Liver (tissue), 9 donors: ENCODE results near the gene NFYC. TPM values are rescaled to one million over a fixed set of nuclear protein-coding genes. Genes with fewer than 3 reads are reported as not detected.

ENCODE experiments used
- DNase-seq: peaks from one replicate; pipeline ENCODE4 v3.0.0-alpha.2; 2017; ENCODE audit warnings: low spot score
- H3K27ac ChIP-seq, 2 donors: one replicate each; pipeline ENCODE4 v1.7.0; 2013; ENCODE audit warnings: inconsistent platforms in 2 of 2, low read length in 2 of 2, control low read depth in 1 of 2, low read depth in 1 of 2, mild to moderate bottlenecking in 1 of 2
- H3K27me3 ChIP-seq, 4 donors: one replicate each; pipeline versions ENCODE4 v1.6.1 to v1.7.0; 2013; ENCODE audit warnings: low read length in 3 of 4, inconsistent platforms in 1 of 4, mild to moderate bottlenecking in 1 of 4, moderate library complexity in 1 of 4; ENCODE audit not compliant: control insufficient read depth in 4 of 4, insufficient read depth in 4 of 4
- H3K36me3 ChIP-seq, 4 donors: one replicate each; pipeline versions ENCODE4 v1.6.1 to v1.7.0; 2013; ENCODE audit warnings: low read length in 3 of 4, mild to moderate bottlenecking in 3 of 4, low read depth in 1 of 4, moderate library complexity in 1 of 4; ENCODE audit not compliant: control insufficient read depth in 4 of 4, insufficient read depth in 3 of 4
- H3K4me1 ChIP-seq, 4 donors: one replicate each; pipeline versions ENCODE4 v1.6.1 to v1.7.0; 2013; ENCODE audit warnings: low read length in 3 of 4, mild to moderate bottlenecking in 3 of 4, moderate library complexity in 1 of 4; ENCODE audit not compliant: control insufficient read depth in 4 of 4, insufficient read depth in 4 of 4
- H3K4me3 ChIP-seq, 3 donors: one replicate each; pipeline versions ENCODE4 v1.6.1 to v1.7.0; 2013; ENCODE audit warnings: low read length in 3 of 3, control low read depth in 1 of 3, low read depth in 1 of 3, mild to moderate bottlenecking in 1 of 3
- H3K9ac ChIP-seq, 2 donors: one replicate each; pipeline ENCODE4 v1.7.0; 2013; ENCODE audit warnings: low read length in 2 of 2, mild to moderate bottlenecking in 2 of 2, moderate library complexity in 2 of 2, control low read depth in 1 of 2, low read depth in 1 of 2
- H3K9me3 ChIP-seq, 4 donors: one replicate each; pipeline versions ENCODE4 v1.6.1 to v1.7.0; 2013; ENCODE audit warnings: low read length in 3 of 4; ENCODE audit not compliant: control insufficient read depth in 4 of 4
- EGR1 ChIP-seq, 2 donors: IDR thresholded peaks; 2 replicates each; pipeline ENCODE4 v1.6.1; 2016 to 2018; ENCODE audit warnings: antibody characterized with exemption in 2 of 2, low read depth in 2 of 2
- FOXA1 ChIP-seq: IDR thresholded peaks from 2 replicates; pipeline ENCODE4 v1.6.1; 2016; ENCODE audit warnings: antibody characterized with exemption
- FOXA2 ChIP-seq: IDR thresholded peaks from 2 replicates; pipeline ENCODE4 v1.6.1; 2016; ENCODE audit warnings: antibody characterized with exemption
- HNF4A ChIP-seq, 2 donors: conservative IDR thresholded peaks; 2 replicates each; pipeline ENCODE4 v1.6.1; 2016; ENCODE audit warnings: antibody characterized with exemption in 2 of 2, mild to moderate bottlenecking in 2 of 2
- NR2F2 ChIP-seq: IDR thresholded peaks from 2 replicates; pipeline ENCODE4 v1.6.1; 2016; ENCODE audit warnings: antibody characterized with exemption
- RAD21 ChIP-seq, 2 donors: IDR thresholded peaks; 2 replicates each; pipeline ENCODE4 v1.6.1; 2016; ENCODE audit warnings: antibody characterized with exemption in 2 of 2, mild to moderate bottlenecking in 2 of 2
- SP1 ChIP-seq: IDR thresholded peaks from 2 replicates; pipeline ENCODE4 v1.6.1; 2018; ENCODE audit warnings: antibody characterized with exemption, mild to moderate bottlenecking
- YY1 ChIP-seq: IDR thresholded peaks from 2 replicates; pipeline ENCODE4 v1.6.1; 2016; ENCODE audit warnings: antibody characterized with exemption, mild to moderate bottlenecking
- WGBS: extraction: QIAGEN DNeasy Blood & Tissue Kit; methylation state at CpG from one replicate; pipeline ENCODE4 v1.1.7; 2013; 5-methylcytosine and 5-hydroxymethylcytosine counted together
- polyA plus RNA-seq, 2 donors: library from polyadenylated mRNA; stranded (reverse) in 1 of 2; unstranded in 1 of 2; fragments of 200-250 nt in 1 of 2; fragments of >200 nt in 1 of 2; fragmentation: Nextera tagmentation in 1 of 2; extraction: Ambion mirVana in 1 of 2; gene quantifications; one replicate each; pipeline versions ENCODE4 v1.2.1 to v1.2.3, GENCODE V29; 2013 to 2015
- total RNA-seq, 2 donors: library from RNA; depleted of rRNA; stranded (reverse); fragments of >200 nt; gene quantifications; one replicate each; pipeline ENCODE4 v1.2.3, GENCODE V29; 2014
- TF ChIP-seq, protein P1 (sequence below): IDR thresholded peaks from 2 replicates; pipeline ENCODE4 v1.6.1; 2016; ENCODE audit warnings: antibody characterized with exemption
- TF ChIP-seq, protein P2 (sequence below): IDR thresholded peaks from 2 replicates; pipeline ENCODE4 v1.6.1; 2016; ENCODE audit warnings: antibody characterized with exemption
- TF ChIP-seq, protein P3 (sequence below): fragments of 150-350 bp; IDR thresholded peaks from 2 replicates; pipeline ENCODE4 v1.5.1; 2017; ENCODE audit warnings: improper control_type of control experiment, low read depth, low read length; ENCODE audit not compliant: missing input control
- TF ChIP-seq, protein P4 (sequence below): IDR thresholded peaks from 2 replicates; pipeline ENCODE4 v1.6.1; 2016; ENCODE audit warnings: antibody characterized with exemption
- donor health status: healthy.
- donor health status: healthy.
- donor health status: healthy.
- donor health status: healthy.
- donor health status: healthy.

NFYC gene
- total and polyA plus RNA-seq, 4 donors, result 18.3 to 28.1 (median 26.8) TPM

DNA sequence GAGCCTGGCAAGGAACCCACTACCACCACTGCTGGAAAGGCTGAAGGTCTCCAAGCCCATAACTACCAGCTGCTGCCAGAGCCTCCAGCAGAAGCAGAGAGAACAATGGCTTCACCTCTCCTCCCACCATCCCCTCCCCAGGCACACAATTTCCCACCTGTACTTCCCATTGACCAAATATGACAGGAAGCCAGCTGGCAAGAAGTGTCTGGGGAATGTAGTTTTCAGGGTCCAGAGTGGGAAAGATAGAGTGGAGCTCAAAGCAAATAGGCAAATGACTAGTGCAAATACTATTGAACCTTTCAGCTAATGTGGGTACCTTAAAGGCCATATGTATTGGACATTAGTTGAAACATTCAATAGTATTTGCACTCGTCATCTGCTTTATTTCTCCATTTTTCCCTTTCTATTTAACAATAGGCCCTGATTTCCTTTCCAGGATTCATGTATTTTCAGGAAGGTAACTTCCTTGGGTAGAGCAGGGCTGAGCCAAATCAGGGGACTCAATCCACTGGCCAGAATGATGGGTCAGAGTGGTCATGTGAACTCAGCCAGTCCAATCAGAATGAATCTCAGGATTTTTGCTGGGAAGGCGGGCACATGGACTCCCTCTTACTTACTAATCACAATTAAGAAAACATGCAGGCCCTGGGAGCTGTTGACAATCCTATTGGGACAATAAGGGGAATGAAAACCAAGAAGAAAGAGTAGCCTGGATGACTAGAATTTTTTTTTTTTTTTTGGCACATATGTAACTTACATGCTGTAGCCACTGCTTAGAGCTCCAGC is 12.1 kb upstream of the NFYC start:
- H3K27me3 ChIP-seq, result no peaks in the 10 kb centered on the region
- H3K27ac ChIP-seq, result no peak overlapping the region
- no peak overlapping the region for H3K9ac ChIP-seq
- no peaks in the 10 kb centered on the region for H3K4me1 ChIP-seq
- H3K36me3 ChIP-seq, result no peaks in the 10 kb centered on the region
- no peak for TF ChIP-seq RAD21 (IDR thresholded peaks at IDR 0.05)
- TF ChIP-seq SP1, result no peak
- no peak for TF ChIP-seq YY1
- no peak for TF ChIP-seq HNF4A (conservative IDR thresholded peaks at IDR 0.05)
- no peaks in the 10 kb centered on the region for H3K9me3 ChIP-seq
- H3K4me3 ChIP-seq, result no peak overlapping the region
- no peak for DNase-seq
- WGBS, result 97% methylated on average over 2 of the region's 2 CpGs

DNA sequence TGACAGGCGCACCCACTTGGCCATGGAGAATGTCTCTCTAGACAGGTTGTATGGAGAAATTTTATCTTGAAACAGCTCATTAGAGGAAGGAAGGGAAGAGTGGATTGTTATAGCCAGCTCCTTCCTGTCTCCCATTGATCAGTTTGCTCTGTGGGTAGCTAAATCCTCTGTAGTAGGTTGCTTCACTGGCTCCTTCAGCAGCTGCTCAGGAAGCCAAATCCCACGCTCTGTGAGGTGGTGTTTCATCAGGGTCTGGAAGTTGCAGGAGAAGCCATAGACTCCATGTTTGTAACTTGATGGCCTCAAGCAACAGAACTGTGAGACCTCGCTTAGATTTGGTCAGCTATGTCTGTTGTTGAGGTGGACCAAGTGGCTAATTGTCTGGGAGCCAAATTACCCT is 6.8 kb upstream of the NFYC start:
- Histone ChIP-seq H3K9ac (no peak overlapping the region), H3K4me3 (no peak overlapping the region), H3K27me3 (no peaks in the 10 kb centered on the region), H3K27ac (no peak overlapping the region), H3K36me3 (peaks cover 0 to 5% (median 0%) of the 10 kb centered on the region in 4 donors), H3K9me3 (no peaks in the 10 kb centered on the region), H3K4me1 (no peaks in the 10 kb centered on the region)
- no peak for DNase-seq
- 94% methylated on average over 3 of the region's 3 CpGs for WGBS
- TF ChIP-seq RAD21 (IDR thresholded peaks at IDR 0.05) (no peak), YY1 (no peak), EGR1 (IDR thresholded peaks at IDR 0.05; ENCODE audit: low read depth in 2 of 2) (no peak), HNF4A (conservative IDR thresholded peaks at IDR 0.05) (no peak), SP1 (no peak)
- TF ChIP-seq, protein P1, sequence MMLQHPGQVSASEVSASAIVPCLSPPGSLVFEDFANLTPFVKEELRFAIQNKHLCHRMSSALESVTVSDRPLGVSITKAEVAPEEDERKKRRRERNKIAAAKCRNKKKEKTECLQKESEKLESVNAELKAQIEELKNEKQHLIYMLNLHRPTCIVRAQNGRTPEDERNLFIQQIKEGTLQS, result no peak
- TF ChIP-seq, protein P2, sequence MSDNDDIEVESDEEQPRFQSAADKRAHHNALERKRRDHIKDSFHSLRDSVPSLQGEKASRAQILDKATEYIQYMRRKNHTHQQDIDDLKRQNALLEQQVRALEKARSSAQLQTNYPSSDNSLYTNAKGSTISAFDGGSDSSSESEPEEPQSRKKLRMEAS, result no peak
- TF ChIP-seq, protein P3, sequence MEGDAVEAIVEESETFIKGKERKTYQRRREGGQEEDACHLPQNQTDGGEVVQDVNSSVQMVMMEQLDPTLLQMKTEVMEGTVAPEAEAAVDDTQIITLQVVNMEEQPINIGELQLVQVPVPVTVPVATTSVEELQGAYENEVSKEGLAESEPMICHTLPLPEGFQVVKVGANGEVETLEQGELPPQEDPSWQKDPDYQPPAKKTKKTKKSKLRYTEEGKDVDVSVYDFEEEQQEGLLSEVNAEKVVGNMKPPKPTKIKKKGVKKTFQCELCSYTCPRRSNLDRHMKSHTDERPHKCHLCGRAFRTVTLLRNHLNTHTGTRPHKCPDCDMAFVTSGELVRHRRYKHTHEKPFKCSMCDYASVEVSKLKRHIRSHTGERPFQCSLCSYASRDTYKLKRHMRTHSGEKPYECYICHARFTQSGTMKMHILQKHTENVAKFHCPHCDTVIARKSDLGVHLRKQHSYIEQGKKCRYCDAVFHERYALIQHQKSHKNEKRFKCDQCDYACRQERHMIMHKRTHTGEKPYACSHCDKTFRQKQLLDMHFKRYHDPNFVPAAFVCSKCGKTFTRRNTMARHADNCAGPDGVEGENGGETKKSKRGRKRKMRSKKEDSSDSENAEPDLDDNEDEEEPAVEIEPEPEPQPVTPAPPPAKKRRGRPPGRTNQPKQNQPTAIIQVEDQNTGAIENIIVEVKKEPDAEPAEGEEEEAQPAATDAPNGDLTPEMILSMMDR, result no peak

DNA sequence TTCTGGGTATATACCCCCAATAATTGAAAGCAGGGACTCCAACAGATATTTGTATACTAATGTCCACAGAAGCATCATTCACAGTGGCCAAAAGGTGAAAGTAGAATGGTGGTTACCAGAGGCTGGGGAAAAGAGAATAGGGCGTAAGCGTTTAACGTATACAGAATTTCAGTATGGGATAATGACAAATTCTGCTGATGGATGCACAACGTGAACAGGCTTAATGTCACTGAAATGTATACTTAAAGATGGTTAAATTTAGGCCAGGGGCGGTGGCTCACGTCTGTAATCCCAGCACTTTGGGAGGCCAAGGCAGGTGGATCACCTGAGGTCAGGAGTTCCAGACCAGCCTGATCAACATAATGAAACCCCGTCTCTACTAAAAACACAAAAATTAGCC is 4.4 kb upstream of the NFYC start:
- Histone ChIP-seq H3K4me1 (peaks cover 0 to 6% (median 3%) of the 10 kb centered on the region in 4 donors), H3K36me3 (peaks cover 0 to 5% (median 0%) of the 10 kb centered on the region in 4 donors), H3K9ac (no peak overlapping the region), H3K27ac (no peak overlapping the region), H3K27me3 (no peaks in the 10 kb centered on the region), H3K9me3 (no peaks in the 10 kb centered on the region), H3K4me3 (no peak overlapping the region)
- 97% methylated on average over 7 of the region's 7 CpGs for WGBS
- TF ChIP-seq FOXA2 (no peak), FOXA1 (no peak), YY1 (no peak), NR2F2 (no peak), RAD21 (IDR thresholded peaks at IDR 0.05) (no peak)
- TF ChIP-seq, protein P4, sequence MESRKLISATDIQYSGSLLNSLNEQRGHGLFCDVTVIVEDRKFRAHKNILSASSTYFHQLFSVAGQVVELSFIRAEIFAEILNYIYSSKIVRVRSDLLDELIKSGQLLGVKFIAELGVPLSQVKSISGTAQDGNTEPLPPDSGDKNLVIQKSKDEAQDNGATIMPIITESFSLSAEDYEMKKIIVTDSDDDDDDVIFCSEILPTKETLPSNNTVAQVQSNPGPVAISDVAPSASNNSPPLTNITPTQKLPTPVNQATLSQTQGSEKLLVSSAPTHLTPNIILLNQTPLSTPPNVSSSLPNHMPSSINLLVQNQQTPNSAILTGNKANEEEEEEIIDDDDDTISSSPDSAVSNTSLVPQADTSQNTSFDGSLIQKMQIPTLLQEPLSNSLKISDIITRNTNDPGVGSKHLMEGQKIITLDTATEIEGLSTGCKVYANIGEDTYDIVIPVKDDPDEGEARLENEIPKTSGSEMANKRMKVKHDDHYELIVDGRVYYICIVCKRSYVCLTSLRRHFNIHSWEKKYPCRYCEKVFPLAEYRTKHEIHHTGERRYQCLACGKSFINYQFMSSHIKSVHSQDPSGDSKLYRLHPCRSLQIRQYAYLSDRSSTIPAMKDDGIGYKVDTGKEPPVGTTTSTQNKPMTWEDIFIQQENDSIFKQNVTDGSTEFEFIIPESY, result no peak
- no peak for DNase-seq
